Endodermal cell (in vitro differentiated cells): ENCODE measurements around the gene OR1J4. TPM values are rescaled to one million over a fixed set of nuclear protein-coding genes. Genes with fewer than 3 reads are reported as not detected.
"Not testable (repeated sequence)": the region's sequence is repeated elsewhere in the genome, so short reads cannot be mapped to it uniquely, and the experiment has no call there.

ENCODE experiments used
- DNase-seq: peaks from one replicate; pipeline ENCODE4 v3.0.0-alpha.2; 2017
- H3K27ac ChIP-seq: 2 replicates; pipeline ENCODE4 v1.5.1; 2013; ENCODE audit warnings: mild to moderate bottlenecking, low read depth, low read length, moderate library complexity
- H3K27me3 ChIP-seq: 2 replicates; pipeline ENCODE4 v1.6.1; 2013; ENCODE audit warnings: mild to moderate bottlenecking, low read length, moderate library complexity; ENCODE audit not compliant: insufficient read depth, control insufficient read depth, poor library complexity, severe bottlenecking
- H3K36me3 ChIP-seq: 2 replicates; pipeline ENCODE4 v1.7.0; 2013; ENCODE audit warnings: mild to moderate bottlenecking, low read length, moderate library complexity; ENCODE audit not compliant: control insufficient read depth, insufficient read depth
- H3K4me1 ChIP-seq: one replicate; pipeline ENCODE4 v1.7.0; 2013; ENCODE audit warnings: low read length; ENCODE audit not compliant: control insufficient read depth, insufficient read depth
- H3K4me3 ChIP-seq: 2 replicates; pipeline ENCODE4 v1.5.1; 2013; ENCODE audit warnings: mild to moderate bottlenecking, low read length, moderate library complexity
- H3K9ac ChIP-seq: 2 replicates; pipeline ENCODE4 v1.6.1; 2013; ENCODE audit warnings: mild to moderate bottlenecking, low read length, moderate library complexity; ENCODE audit not compliant: poor library complexity, severe bottlenecking; ENCODE audit errors: extremely low read depth
- H3K9me3 ChIP-seq: 2 replicates; pipeline ENCODE4 v1.6.1; 2013; ENCODE audit warnings: mild to moderate bottlenecking, low read length, moderate library complexity; ENCODE audit not compliant: control insufficient read depth
- H3K27ac Mint-ChIP-seq: 2 replicates; pipeline ENCODE4 v1.8.0; 2020; ENCODE audit warnings: mixed read lengths
- H3K27me3 Mint-ChIP-seq: 2 replicates; pipeline ENCODE4 v1.8.0; 2021; ENCODE audit warnings: mild to moderate bottlenecking, mixed read lengths; ENCODE audit not compliant: insufficient read depth
- H3K36me3 Mint-ChIP-seq: 2 replicates; pipeline ENCODE4 v1.8.0; 2020; ENCODE audit warnings: low read depth, mixed read lengths
- H3K4me1 Mint-ChIP-seq: 2 replicates; pipeline ENCODE4 v1.8.0; 2020; ENCODE audit warnings: mixed read lengths
- H3K4me3 Mint-ChIP-seq: 2 replicates; pipeline ENCODE4 v1.8.0; 2020; ENCODE audit warnings: mild to moderate bottlenecking, moderate library complexity, mixed read lengths
- H3K9me3 Mint-ChIP-seq: 2 replicates; pipeline ENCODE4 v1.8.0; 2020; ENCODE audit warnings: mild to moderate bottlenecking, mixed read lengths
- CTCF ChIP-seq: fragments of 200-600 bp; sonication (generic); conservative IDR thresholded peaks from 2 replicates; pipeline ENCODE4 v1.5.0; 2021; ENCODE audit warnings: antibody characterized with exemption, mild to moderate bottlenecking
- WGBS, 2 experiments: methylation state at CpG; one replicate each; pipeline versions ENCODE4 v1.1.5 to v1.1.7; 2013; ENCODE audit warnings: missing lambda C conversion rate in 2 of 2, mixed read lengths in 1 of 2; ENCODE audit not compliant: insufficient coverage in 1 of 2, insufficient read length in 1 of 2; 5-methylcytosine and 5-hydroxymethylcytosine counted together
- total RNA-seq, 2 donors: library from RNA; stranded (reverse); fragmentation: NEBNext Ultra II Directional in 1 of 2; extraction: Animal tissue kit (Norgen Biotek cat#: 25700) in 1 of 2; gene quantifications; 2 replicates in 1 of 2; 3 replicates in 1 of 2; pipeline ENCODE4 v1.2.1, GENCODE V29; 2021

Gene OR1J4
- total RNA-seq, 2 donors from 2014 or later, result not detected

- Mint-ChIP-seq H3K27ac (no peak within 1 kb of the TSS), H3K4me1 (peaks cover 8% of the 10 kb centered on the region)
- 77 to 82% methylated on average over 3 of the region's 3 CpGs for WGBS, 2 experiments
These were observed 8.3 kb downstream of the OR1J4 start, which contains the start of gene OR1N1 for GRCh38 chr9:122527193-122527592. Gene OR1N1, minus strand, starts transcription at chr9:122527293. Its CDS starts 0 bp downstream, at chr9:122527293.

GRCh38 chr9:122531157-122531556, 12.2 kb downstream of the OR1J4 start:
- H3K36me3 Mint-ChIP-seq, H3K27me3 ChIP-seq, H3K27ac Mint-ChIP-seq, H3K36me3 ChIP-seq, H3K4me3 Mint-ChIP-seq, H3K4me1 ChIP-seq, H3K27ac ChIP-seq, H3K4me3 ChIP-seq, DNase-seq, H3K9ac ChIP-seq: not testable (repeated sequence)
- Mint-ChIP-seq H3K27me3 (peaks cover 43% of the 10 kb centered on the region), H3K9me3 (peaks cover 44% of the 10 kb centered on the region), H3K4me1 (peaks cover 13% of the 10 kb centered on the region)
- WGBS, 2 experiments, result 69 to 80% methylated on average over 1 to 4 of the region's 4 CpGs
- H3K9me3 ChIP-seq, result peaks cover 25% of the 10 kb centered on the region

More at GRCh38 chr9:122527193-122527592, 8.3 kb downstream of the OR1J4 start, which contains the start of gene OR1N1:
- no peaks in the 10 kb centered on the region for H3K27me3 ChIP-seq
- no peak for TF ChIP-seq CTCF
- no peak within 1 kb of the TSS for H3K27ac ChIP-seq
- peaks cover 32% of the 10 kb centered on the region for H3K9me3 ChIP-seq
- H3K27me3 Mint-ChIP-seq, result peaks cover 48% of the 10 kb centered on the region
- no peaks in the 10 kb centered on the region for H3K36me3 ChIP-seq
- no peaks in the 10 kb centered on the region for H3K36me3 Mint-ChIP-seq
- H3K9ac ChIP-seq, result no peak within 1 kb of the TSS
- no peaks in the 10 kb centered on the region for H3K4me1 ChIP-seq
- peaks cover 11% of the 10 kb centered on the region for H3K9me3 Mint-ChIP-seq
- H3K4me3 Mint-ChIP-seq, result no peak within 1 kb of the TSS
- no peak for DNase-seq
- H3K4me3 ChIP-seq, result no peak within 1 kb of the TSS

- DNase-seq, result no peak
- Histone ChIP-seq H3K9ac (no peak overlapping the region), H3K4me3 (no peak overlapping the region), H3K27ac (no peak overlapping the region), H3K9me3 (peaks cover 11% of the 10 kb centered on the region), H3K27me3 (no peaks in the 10 kb centered on the region), H3K4me1 (no peaks in the 10 kb centered on the region), H3K36me3 (no peaks in the 10 kb centered on the region)
- H3K4me1 Mint-ChIP-seq, result peaks cover 8% of the 10 kb centered on the region
- H3K27ac Mint-ChIP-seq, result no peak overlapping the region
- 80 to 93% methylated on average over 1 of the region's 1 CpG for WGBS, 2 experiments
- no peak for TF ChIP-seq CTCF
- H3K9me3 Mint-ChIP-seq, result peaks cover 64% of the 10 kb centered on the region
- H3K4me3 Mint-ChIP-seq, result no peak overlapping the region
- H3K27me3 Mint-ChIP-seq, result peaks cover 7% of the 10 kb centered on the region
- H3K36me3 Mint-ChIP-seq, result no peaks in the 10 kb centered on the region
These were observed 17.2 kb downstream of the OR1J4 start for GRCh38 chr9:122536134-122536533.

- H3K4me3 ChIP-seq, DNase-seq, H3K4me1 ChIP-seq, H3K4me3 Mint-ChIP-seq, H3K9ac ChIP-seq, H3K36me3 ChIP-seq, H3K27me3 ChIP-seq, H3K27ac ChIP-seq, H3K36me3 Mint-ChIP-seq, H3K27me3 Mint-ChIP-seq, H3K4me1 Mint-ChIP-seq, H3K27ac Mint-ChIP-seq: not testable (repeated sequence)
- H3K9me3 ChIP-seq, result peaks cover 16% of the 10 kb centered on the region
- H3K9me3 Mint-ChIP-seq, result peaks cover 64% of the 10 kb centered on the region
- WGBS, 2 experiments, result 62 to 81% methylated on average over 4 to 7 of the region's 7 CpGs
These were observed 18.1 kb downstream of the OR1J4 start for GRCh38 chr9:122537066-122537465.
